Loucy (cell line): ENCODE results near the gene BSN.

ENCODE experiments used
- H2AFZ ChIP-seq: fragments of 200-600 bp; sonication (generic); 2 replicates; pipeline ENCODE4 v1.6.0; 2016; ENCODE audit warnings: antibody characterized with exemption, mild to moderate bottlenecking, low read length, moderate library complexity
- H3F3A ChIP-seq: fragments of 200-600 bp; 2 replicates; pipeline ENCODE4 v1.6.0; 2016; ENCODE audit warnings: antibody characterized with exemption, low read depth, mild to moderate bottlenecking
- H3K27me3 ChIP-seq: fragments of 200-600 bp; sonication (generic); 2 replicates; pipeline ENCODE4 v1.6.1; 2014; ENCODE audit warnings: low read length, mild to moderate bottlenecking; ENCODE audit not compliant: insufficient read depth, poor library complexity, severe bottlenecking
- H3K36me3 ChIP-seq: fragments of 200-600 bp; sonication (generic); 2 replicates; pipeline ENCODE4 v1.6.1; 2016; ENCODE audit warnings: low read length; ENCODE audit not compliant: insufficient read depth
- H3K4me1 ChIP-seq: fragments of 200-600 bp; sonication (generic); 2 replicates; pipeline ENCODE4 v1.5.1; 2014; ENCODE audit warnings: low read length, mild to moderate bottlenecking; ENCODE audit not compliant: insufficient read depth, poor library complexity, severe bottlenecking
- H3K4me2 ChIP-seq: fragments of 200-600 bp; sonication (generic); 2 replicates; pipeline ENCODE4 v1.6.0; 2014; ENCODE audit warnings: antibody characterized with exemption, low read length, low read depth, mild to moderate bottlenecking; ENCODE audit not compliant: poor library complexity, severe bottlenecking
- H3K4me3 ChIP-seq: fragments of 200-600 bp; sonication (generic); 2 replicates; pipeline ENCODE4 v1.5.1; 2014; ENCODE audit warnings: low read length, mild to moderate bottlenecking, mixed read lengths; ENCODE audit not compliant: poor library complexity, severe bottlenecking
- H3K79me2 ChIP-seq: fragments of 200-600 bp; sonication (generic); 2 replicates; pipeline ENCODE4 v1.6.1; 2014; ENCODE audit warnings: low read length; ENCODE audit not compliant: insufficient read depth
- H3K9ac ChIP-seq: fragments of 200-600 bp; sonication (generic); 2 replicates; pipeline ENCODE4 v1.6.0; 2014; ENCODE audit warnings: mild to moderate bottlenecking, low read depth, low read length, moderate library complexity; ENCODE audit not compliant: poor library complexity, severe bottlenecking
- H3K9me2 ChIP-seq: fragments of 200-600 bp; sonication (generic); replicated peaks from 2 replicates; pipeline ENCODE4 v1.6.1; 2016; ENCODE audit warnings: low read depth, low read length, mixed read lengths
- H3K9me3 ChIP-seq: fragments of 200-600 bp; sonication (generic); 2 replicates; pipeline ENCODE4 v1.6.1; 2014; ENCODE audit warnings: mild to moderate bottlenecking, antibody characterized with exemption, low read length, low read depth; ENCODE audit not compliant: insufficient read depth
- H4K20me1 ChIP-seq: fragments of 200-600 bp; sonication (generic); 2 replicates; pipeline ENCODE4 v1.6.0; 2014; ENCODE audit warnings: antibody characterized with exemption, low read length, mild to moderate bottlenecking; ENCODE audit not compliant: insufficient read depth, poor library complexity, severe bottlenecking
- CTCF ChIP-seq: fragments of 200-600 bp; sonication (generic); conservative IDR thresholded peaks from 2 replicates; pipeline ENCODE4 v1.5.1; 2014; ENCODE audit warnings: mild to moderate bottlenecking, antibody characterized with exemption, low read length
- EZH2phosphoT487 ChIP-seq: fragments of 200-600 bp; IDR thresholded peaks from 2 replicates; pipeline ENCODE4 v1.6.1; 2018; ENCODE audit warnings: antibody characterized with exemption, mild to moderate bottlenecking, moderate library complexity, borderline replicate concordance

The BSN gene

GRCh38 chr3:49711489-49711888 is 157.2 kb downstream of the BSN start:
- peak overlapping the region; percentile 94 for H3K4me2 ChIP-seq
- H3K9me3 ChIP-seq = no peaks in the 10 kb centered on the region
- peak overlapping the region; percentile 76 for H3K9ac ChIP-seq
- peak overlapping the region; percentile 72 for H3K4me3 ChIP-seq
- peaks cover 49% of the 10 kb centered on the region for H3K4me1 ChIP-seq
- peaks cover 24% of the 10 kb centered on the region for H3F3A ChIP-seq
- no peaks in the 10 kb centered on the region for H3K27me3 ChIP-seq
- H4K20me1 ChIP-seq = no peaks in the 10 kb centered on the region
- TF ChIP-seq EZH2phosphoT487 (no peak), CTCF (peak; percentile 24)
- H3K36me3 ChIP-seq = no peaks in the 10 kb centered on the region
- H3K9me2 ChIP-seq = no peaks in the 10 kb centered on the region
- no peak overlapping the region for H2AFZ ChIP-seq
- peaks cover 6% of the 10 kb centered on the region; the same call in 1 of the 2 replicates for H3K79me2 ChIP-seq

DNA sequence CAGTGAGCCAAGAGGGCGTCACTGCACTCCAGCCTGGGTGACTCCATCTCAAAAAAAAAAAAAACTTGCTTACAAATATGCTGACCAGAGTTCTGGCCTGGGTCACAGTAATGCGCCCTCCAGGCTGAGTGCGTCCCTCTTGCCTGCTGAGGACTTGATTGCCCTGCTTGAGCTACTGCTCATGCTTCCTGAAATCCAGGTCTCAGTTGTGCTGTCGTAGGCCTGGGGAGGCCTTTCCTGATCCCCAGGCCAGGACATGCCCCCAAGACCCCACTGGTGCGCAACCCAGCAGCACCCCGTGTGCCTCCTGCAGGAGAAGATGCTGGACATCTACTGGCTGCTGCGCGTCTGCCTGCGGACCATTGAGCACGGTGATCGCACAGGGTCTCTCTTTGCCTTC is 157.9 kb downstream of the BSN start:
- peak overlapping the region; percentile 76 for H3K9ac ChIP-seq
- no peak for TF ChIP-seq EZH2phosphoT487
- no peak for TF ChIP-seq CTCF
- no peak overlapping the region for H2AFZ ChIP-seq
- peak overlapping the region; percentile 94 for H3K4me2 ChIP-seq
- no peaks in the 10 kb centered on the region for H4K20me1 ChIP-seq
- H3K9me3 ChIP-seq = no peaks in the 10 kb centered on the region
- H3F3A ChIP-seq = peaks cover 24% of the 10 kb centered on the region
- H3K4me3 ChIP-seq = peak overlapping the region; percentile 72
- H3K36me3 ChIP-seq = no peaks in the 10 kb centered on the region
- peaks cover 6% of the 10 kb centered on the region; the same call in 1 of the 2 replicates for H3K79me2 ChIP-seq
- no peaks in the 10 kb centered on the region for H3K27me3 ChIP-seq
- H3K4me1 ChIP-seq = peaks cover 49% of the 10 kb centered on the region
- no peaks in the 10 kb centered on the region for H3K9me2 ChIP-seq

DNA sequence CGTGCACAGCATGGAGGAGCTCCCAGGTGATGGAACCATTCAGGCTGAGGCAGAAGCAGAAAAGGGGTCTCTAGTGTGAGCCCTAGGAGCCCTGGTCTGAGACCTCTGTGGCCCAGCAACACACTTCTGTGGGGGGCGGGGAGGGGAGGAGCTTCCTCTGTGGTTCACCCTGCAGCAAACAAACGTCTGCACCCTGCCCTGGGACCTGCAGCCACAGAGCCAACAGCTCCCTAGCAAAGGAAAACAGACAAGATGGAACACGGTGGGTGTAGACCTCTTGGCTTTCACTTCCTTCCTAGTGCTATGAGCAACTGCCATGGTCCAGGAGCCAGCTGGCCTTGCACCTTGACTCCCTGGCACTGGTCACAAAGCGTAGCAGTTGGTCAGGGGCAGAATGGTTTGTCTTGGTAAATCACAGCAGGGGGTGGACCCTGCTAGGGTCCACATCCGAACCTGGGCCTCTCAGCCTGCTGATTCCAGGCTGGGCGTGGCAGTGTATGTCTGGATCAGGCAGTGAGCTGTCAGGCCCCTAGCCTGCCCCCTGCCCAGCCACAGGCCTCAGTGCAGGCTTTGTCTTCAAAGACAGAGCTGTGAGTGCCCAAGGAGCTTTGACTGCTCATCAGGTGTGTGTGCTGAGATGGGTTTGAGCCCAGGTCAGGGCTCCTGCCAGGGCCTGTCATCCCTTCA is 158.5 kb downstream of the BSN start:
- peak; percentile 38; the same call in 1 of the 2 replicates for TF ChIP-seq CTCF
- TF ChIP-seq EZH2phosphoT487 = no peak
- H3K79me2 ChIP-seq = peaks cover 6% of the 10 kb centered on the region; the same call in 1 of the 2 replicates
- no peak overlapping the region for H2AFZ ChIP-seq
- H3K9ac ChIP-seq = peak overlapping the region; percentile 76
- H3K4me1 ChIP-seq = peaks cover 45% of the 10 kb centered on the region
- peak overlapping the region; percentile 94 for H3K4me2 ChIP-seq
- H3K4me3 ChIP-seq = peak overlapping the region; percentile 72
- H3F3A ChIP-seq = peaks cover 24% of the 10 kb centered on the region
- no peaks in the 10 kb centered on the region for H3K9me3 ChIP-seq
- no peaks in the 10 kb centered on the region; the same call in 1 of the 2 replicates for H3K36me3 ChIP-seq
- H4K20me1 ChIP-seq = no peaks in the 10 kb centered on the region
- H3K9me2 ChIP-seq = no peaks in the 10 kb centered on the region
- no peaks in the 10 kb centered on the region for H3K27me3 ChIP-seq
